Endothelial cell of hepatic sinusoid (primary cell): ENCODE data around the gene RAB11A.

ENCODE experiments used
- in situ Hi-C: cut with HindIII; loops from 2 replicates; pipeline ENCODE4 v1.10.0; 2017; ENCODE audit warnings: low sequenced_read_pairs

Gene RAB11A

GRCh38 chr15:65869126-65869953 lies at the start of gene RAB11A:
TSS of gene RAB11A (plus strand) at chr15:65869491. CDS start at chr15:65869586, 95 bp downstream.
- in situ Hi-C loops, result loop anchor here (25.0 kb wide), 1 partner anchor 232 kb away; no protein-coding TSS in a partner anchor

- in situ Hi-C loops, result loop anchor here (5.0 kb wide), 1 partner anchor 82 kb away; no protein-coding TSS in a partner anchor
These were observed 49.7 kb upstream of the RAB11A start for GRCh38 chr15:65819563-65819960.

GRCh38 chr15:65821070-65821469 lies 48.2 kb upstream of the RAB11A start:
- in situ Hi-C loops, result no loop called here

GRCh38 chr15:65822316-65822715 lies 47.0 kb upstream of the RAB11A start:
- in situ Hi-C loops, result no loop called here

GRCh38 chr15:65824031-65824743 lies 45.1 kb upstream of the RAB11A start:
- in situ Hi-C loops, result no loop called here

- in situ Hi-C loops, result no loop called here
These were observed 44.2 kb upstream of the RAB11A start for GRCh38 chr15:65824941-65825544.

DNA sequence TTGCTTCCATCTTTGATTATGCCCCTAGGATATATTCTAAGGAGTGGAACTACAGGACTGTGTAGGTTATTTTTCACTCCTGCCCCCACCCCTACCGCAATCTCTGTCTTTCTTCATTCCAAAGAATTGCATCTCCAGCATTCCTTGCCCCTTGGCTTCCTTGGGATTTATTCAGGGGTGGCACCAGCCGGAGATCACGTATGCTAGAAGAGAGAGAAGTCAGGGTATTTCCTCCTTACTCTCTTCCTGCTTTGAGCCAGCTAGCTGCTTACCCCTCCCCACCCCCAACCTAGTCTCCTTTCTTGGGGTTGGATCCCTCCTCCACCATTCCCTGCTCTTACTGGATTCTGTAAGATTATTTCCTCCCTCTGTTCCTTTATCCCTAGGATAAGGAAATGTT lies 42.2 kb upstream of the RAB11A start:
- in situ Hi-C loops, result no loop called here

DNA sequence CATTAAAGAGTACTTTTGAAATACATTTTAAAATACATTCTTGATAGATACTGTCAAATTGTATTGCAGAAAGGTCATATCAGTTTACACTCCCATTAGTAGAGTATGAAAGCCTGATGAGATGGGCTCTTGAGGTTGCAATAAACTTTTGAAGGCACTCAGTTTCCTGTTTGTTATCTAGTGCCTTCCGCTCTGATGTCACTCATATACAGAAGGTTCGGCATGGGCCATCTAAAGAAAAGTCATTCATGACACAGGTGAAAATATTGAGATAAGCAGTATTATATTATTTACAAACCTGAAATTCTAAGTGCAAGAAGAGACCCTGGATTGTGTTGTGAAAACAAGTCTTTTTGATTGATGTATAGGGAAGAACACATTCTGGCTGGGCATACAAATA lies 40.7 kb upstream of the RAB11A start:
- in situ Hi-C loops, result no loop called here

DNA sequence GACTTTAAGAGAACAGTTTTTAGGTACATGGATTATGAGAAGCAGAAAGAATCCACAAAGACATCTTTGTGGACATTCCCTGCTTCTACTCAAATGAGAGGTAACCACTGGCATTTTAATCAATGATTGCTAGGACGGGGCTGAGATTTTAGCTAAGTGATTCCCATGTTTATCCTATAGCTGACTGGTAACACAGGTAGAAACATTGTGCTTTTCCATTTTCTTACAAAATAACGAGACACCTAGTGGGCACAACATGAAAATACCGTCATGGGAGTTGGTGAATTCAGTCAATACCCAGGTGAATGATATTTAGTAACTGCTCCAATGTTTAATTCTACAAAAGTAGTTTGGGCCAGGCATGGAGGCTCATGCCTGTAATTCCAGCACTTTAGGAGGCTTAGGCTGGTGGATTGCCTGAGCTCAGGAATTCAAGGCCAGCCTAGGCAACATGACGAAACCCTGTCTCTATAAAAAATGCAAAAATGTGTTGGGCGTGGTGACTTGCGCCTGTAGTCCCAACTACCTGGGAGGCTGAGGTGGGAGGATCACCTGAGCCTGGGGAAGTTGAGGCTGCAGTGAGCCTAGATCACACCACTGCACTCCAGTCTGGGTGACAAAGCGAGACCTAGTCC lies 40.0 kb upstream of the RAB11A start:
- in situ Hi-C loops, result no loop called here

- in situ Hi-C loops, result loop anchor here (5.0 kb wide), 1 partner anchor 45 kb away; no protein-coding TSS in a partner anchor
These were observed 36.5 kb upstream of the RAB11A start for GRCh38 chr15:65832549-65833364.

DNA sequence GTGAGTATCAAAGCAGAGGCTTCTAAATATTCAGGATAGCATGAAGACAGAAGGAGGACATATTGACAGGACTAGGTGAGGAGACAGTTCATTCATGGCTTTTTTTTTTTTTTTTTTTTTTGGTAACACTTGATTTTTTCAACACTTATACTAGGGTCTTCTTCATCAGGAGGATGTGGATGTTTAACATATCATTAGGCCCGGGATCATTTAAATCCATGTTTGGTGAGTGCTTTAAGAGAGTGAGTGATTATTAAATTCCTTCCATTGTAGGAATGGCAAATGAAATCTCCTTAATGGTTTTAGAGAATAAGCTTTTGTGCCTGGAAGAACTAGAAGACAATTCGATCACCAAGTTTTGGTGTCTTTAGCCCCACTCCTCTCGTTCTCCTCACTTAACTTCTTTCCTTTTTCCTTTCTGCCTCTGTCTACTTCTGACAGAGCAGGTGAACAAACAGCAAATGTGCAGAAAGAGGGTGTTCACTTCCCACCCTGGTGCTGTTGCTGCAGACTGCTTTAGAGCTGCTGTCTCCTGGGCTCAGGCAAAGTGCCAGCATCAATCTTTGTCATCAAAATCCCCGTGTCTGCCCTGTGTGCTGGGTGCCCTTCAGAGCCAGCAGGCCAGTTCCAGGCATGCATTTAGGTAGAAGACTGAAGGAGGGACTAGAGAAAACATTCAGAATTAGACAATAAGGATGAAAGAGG lies 35.6 kb upstream of the RAB11A start:
- in situ Hi-C loops, result loop anchor here (5.0 kb wide), 1 partner anchor 46 kb away; no protein-coding TSS in a partner anchor

DNA sequence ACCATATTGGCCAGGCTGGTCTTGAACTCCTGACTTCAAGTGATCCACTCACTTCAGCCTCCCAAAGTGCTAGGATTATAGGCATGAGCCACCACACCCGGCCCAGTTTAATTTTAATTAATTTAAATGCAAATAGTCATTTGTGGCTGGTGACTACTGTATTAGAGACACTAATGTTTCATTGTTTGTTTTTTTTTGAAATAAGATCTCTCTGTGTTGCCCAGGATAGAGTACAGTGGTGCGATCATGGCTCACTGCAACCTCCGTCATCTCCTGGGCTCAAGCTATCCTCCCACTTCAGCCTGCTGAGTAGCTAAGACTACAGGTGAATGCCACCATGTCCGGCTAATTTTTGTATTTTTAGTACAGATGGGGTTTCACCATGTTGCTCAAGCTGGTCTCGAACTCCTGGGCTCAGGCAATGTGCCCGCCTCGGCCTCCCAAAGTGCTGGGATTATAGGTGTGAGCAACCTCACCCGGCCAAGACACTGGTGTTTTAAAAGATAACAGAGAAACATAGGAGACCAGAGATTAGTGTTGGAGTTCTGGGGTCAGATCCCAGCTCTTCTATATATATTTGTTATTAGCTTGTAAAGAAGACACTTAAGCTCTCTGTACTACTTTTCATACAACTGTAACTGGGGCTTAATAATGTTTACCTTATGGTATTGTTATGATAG lies 34.5 kb upstream of the RAB11A start:
- in situ Hi-C loops, result loop anchor here (5.0 kb wide), 1 partner anchor 47 kb away; no protein-coding TSS in a partner anchor

DNA sequence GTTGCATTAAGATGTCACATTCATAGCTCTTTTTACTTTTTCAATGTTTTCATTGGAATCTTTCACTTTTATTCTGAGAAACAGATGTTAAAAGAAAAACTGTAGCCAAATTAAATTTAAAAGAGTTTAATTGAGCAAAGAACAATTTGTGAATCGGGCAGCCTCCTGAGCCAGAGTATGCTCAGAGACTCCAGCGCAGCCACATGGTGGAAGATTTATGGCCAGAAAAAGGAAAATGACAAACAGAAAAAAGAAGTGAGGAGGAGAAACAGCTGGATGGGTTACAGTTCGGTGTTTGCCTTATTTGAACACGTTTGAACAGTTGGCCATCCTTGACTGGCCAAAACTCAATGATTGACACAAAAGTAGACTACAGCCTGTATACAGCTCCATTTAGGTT lies 33.8 kb upstream of the RAB11A start:
- in situ Hi-C loops, result no loop called here

DNA sequence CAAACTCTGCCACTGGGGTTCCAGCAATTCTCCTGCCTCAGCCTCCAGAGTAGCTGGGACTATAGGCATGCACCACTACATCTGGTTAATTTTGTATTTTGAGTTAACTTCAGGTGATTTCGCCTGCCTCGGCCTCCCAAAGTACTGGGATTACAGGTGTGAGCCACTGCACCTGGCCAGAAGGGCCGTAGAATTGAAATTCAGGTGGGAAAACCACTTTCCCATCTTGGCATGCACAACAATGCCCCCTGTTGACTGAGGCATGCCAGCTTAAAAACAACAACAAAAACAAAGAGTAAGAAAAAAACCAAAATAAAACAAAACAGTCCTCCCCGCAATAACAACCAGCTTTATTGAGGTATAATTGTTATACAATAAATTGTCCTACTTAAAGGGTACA lies 32.6 kb upstream of the RAB11A start:
- in situ Hi-C loops, result no loop called here

DNA sequence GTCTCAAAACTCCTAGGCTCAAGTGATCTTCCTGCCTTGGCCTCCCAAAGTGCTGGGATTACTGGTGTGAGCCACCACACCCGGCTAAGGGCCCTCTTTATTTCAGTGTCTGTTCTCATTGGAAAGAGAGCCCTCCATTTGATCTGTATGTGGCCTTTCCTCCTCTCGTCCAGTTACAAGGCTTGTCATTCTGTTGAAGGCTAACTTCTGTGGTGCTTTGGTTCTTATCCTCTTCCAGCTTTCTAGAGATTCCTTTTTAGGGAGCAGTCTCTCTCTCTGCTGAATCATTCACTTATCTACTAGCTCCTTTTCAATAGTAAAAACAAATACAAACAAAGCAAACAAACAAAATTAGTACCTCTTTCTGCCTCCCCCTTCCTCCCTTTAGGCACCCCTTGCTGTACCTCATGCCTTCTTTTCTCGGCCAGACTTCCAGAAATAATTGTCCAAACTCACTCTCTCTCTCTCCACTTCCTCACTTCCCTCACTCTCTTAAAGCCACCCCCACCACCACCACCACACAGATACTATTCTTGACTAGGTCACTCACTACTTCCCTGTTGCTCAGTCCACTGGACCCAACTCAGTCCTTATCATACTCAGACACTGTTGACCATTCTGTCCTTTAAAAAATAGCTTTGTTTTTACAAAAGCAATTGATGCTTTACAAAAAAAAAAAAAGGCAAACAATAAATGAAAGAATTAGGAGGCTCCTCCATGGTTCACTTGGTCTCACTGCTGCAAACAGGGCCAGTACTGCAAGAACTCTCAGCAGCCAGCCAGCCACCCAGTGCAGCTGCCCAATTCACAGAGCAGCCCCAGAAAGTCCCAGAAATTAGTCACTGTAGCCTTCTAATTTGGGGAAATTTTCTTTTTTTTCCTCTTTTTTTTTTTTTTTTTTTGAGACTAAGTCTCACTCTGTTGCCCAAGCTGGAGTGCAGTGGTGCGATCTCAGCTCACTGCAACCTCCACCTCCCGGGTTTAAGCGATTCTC lies 31.7 kb upstream of the RAB11A start:
- in situ Hi-C loops, result no loop called here

GRCh38 chr15:65839354-65839901 lies 29.9 kb upstream of the RAB11A start:
- in situ Hi-C loops, result no loop called here

- in situ Hi-C loops, result no loop called here
These were observed 29.3 kb upstream of the RAB11A start for GRCh38 chr15:65839985-65840384.
